Gastroesophageal sphincter (tissue), 3 donors: ENCODE data around the gene SHC4.

Experiments
- CTCF ChIP-seq, 4 experiments: fragments of 200-600 bp in 2 of 4; fragments of 450-650 bp in 2 of 4; sonication (generic) in 1 of 4; IDR thresholded peaks; one replicate each; pipeline ENCODE4 v1.5.1; 2017 to 2019; ENCODE audit warnings: antibody characterized with exemption in 4 of 4, mild to moderate bottlenecking in 2 of 4, moderate library complexity in 2 of 4
- EP300 ChIP-seq: sonication (generic); formaldehyde crosslinking; IDR thresholded peaks from one replicate; pipeline ENCODE4 v1.6.1; 2017; ENCODE audit warnings: antibody characterized with exemption, mild to moderate bottlenecking
- POLR2AphosphoS5 ChIP-seq: sonication (generic); formaldehyde crosslinking; IDR thresholded peaks from one replicate; pipeline ENCODE4 v1.6.1; 2017; ENCODE audit warnings: antibody characterized with exemption

- TF ChIP-seq CTCF (IDR thresholded peaks at IDR 0.05) (no peak), POLR2AphosphoS5 (no peak), EP300 (no peak)
These were observed 18.3 kb downstream of the SHC4 start for GRCh38 chr15:48945386-48945785.
